HG02885 (cell line): ENCODE measurements around the gene TMEM134.

ENCODE experiments used
- ATAC-seq: cut with Tn5 transposase; IDR thresholded peaks from one replicate; pipeline ENCODE4 v1.9.1; 2021; ENCODE audit warnings: mild to moderate bottlenecking; ENCODE audit not compliant: unreplicated experiment, poor library complexity

TMEM134 gene

DNA sequence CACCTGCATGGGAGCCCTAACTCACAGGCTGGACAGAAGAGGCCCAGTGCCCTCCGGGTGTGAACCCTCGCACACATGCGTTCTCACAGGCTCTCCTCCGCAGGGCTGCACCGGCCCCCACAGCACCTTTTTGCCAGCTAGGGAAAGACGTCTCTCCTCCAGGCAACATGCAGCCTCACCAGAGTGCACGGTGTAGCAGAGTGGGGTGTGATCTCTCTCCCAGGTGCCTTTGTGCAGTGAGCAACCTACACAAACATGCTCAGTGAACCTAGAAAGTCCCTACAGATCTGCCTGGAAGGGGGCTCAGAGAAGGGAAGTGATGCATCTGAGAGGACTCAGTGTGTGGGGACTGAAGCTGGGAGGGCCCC, 57.3 kb downstream of the TMEM134 start:
- no peak for ATAC-seq
